A549 (cell line): ENCODE measurements around the gene METTL27.

Source experiments
- ATOH8 ChIP-seq: fragments of 250-450 bp; sonication (Bioruptor Pico); IDR thresholded peaks from 2 replicates; pipeline ENCODE4 v1.5.0; 2020; ENCODE audit warnings: low read depth, mild to moderate bottlenecking, moderate library complexity
- CEBPB ChIP-seq, 2 experiments: fragments of >200 bp in 1 of 2; sonication (Bioruptor Twin) in 1 of 2; formaldehyde crosslinking in 1 of 2; IDR thresholded peaks; 2 replicates each; pipeline ENCODE4 v1.6.1; 2012 to 2016
- CHD2 ChIP-seq: fragments of 150-350 bp; IDR thresholded peaks from 2 replicates; pipeline ENCODE4 v1.6.1; 2014; ENCODE audit warnings: low read length; ENCODE audit not compliant: partially characterized antibody
- CTCF ChIP-seq: fragments of >200 bp; sonication (Bioruptor Twin); formaldehyde crosslinking; IDR thresholded peaks from 3 replicates; pipeline ENCODE4 v1.5.1; 2016
- HMGXB4 ChIP-seq: fragments of 250-450 bp; sonication (Bioruptor Pico); IDR thresholded peaks from 2 replicates; pipeline ENCODE4 v1.5.0; 2021; ENCODE audit warnings: mild to moderate bottlenecking, moderate library complexity, borderline replicate concordance
- KDM1A ChIP-seq: fragments of 200-600 bp; sonication (generic); IDR thresholded peaks from 2 replicates; pipeline ENCODE4 v1.6.1; 2016; ENCODE audit warnings: low read depth, mild to moderate bottlenecking
- NFE2L2 ChIP-seq: fragments of 150-350 bp; conservative IDR thresholded peaks from 2 replicates; pipeline ENCODE4 v1.6.1; 2014; ENCODE audit warnings: low read length
- PHF8 ChIP-seq: fragments of 200-600 bp; sonication (generic); IDR thresholded peaks from 2 replicates; pipeline ENCODE4 v1.6.1; 2016; ENCODE audit warnings: low read depth, mild to moderate bottlenecking, antibody characterized with exemption, moderate library complexity, borderline replicate concordance
- POLR2AphosphoS2 ChIP-seq: conservative IDR thresholded peaks from 2 replicates; pipeline ENCODE4 v1.6.1; 2012; ENCODE audit warnings: low read length, improper control_type of control experiment, inconsistent platforms
- REST ChIP-seq: fragments of 200-600 bp; sonication (generic); IDR thresholded peaks from 2 replicates; pipeline ENCODE4 v1.6.1; 2016; ENCODE audit warnings: antibody characterized with exemption, mild to moderate bottlenecking, moderate library complexity
- SMC3 ChIP-seq: fragments of >200 bp; sonication (Bioruptor Twin); formaldehyde crosslinking; IDR thresholded peaks from 3 replicates; pipeline ENCODE4 v1.6.1; 2018; ENCODE audit warnings: inconsistent platforms
- ZFP36 ChIP-seq: fragments of 450-650 bp; IDR thresholded peaks from 2 replicates; pipeline ENCODE4 v1.6.1; 2014; ENCODE audit warnings: borderline replicate concordance; ENCODE audit not compliant: partially characterized antibody

- TF ChIP-seq CTCF (no peak), SMC3 (no peak), ZFP36 (no peak), NFE2L2 (no peak), ATOH8 (CRISPR knock-in tag) (no peak), HMGXB4 (CRISPR knock-in tag) (no peak), PHF8 (no peak), REST (no peak), CEBPB (IDR thresholded peaks at IDR 0.05) (no peak), CHD2 (no peak), KDM1A (no peak), POLR2AphosphoS2 (no peak)
Measured at GRCh38 chr7:73860859-73861258, 18.5 kb upstream of the METTL27 start, which contains the start of gene TMEM270.
